T47D (cell line): ENCODE measurements around the gene PLA2G12A.
A peak's percentile ranks its signal among the peaks of the same experiment; 100 is the strongest.

Experiments
- DNase-seq, 2 experiments: peaks; one replicate each; pipeline versions ENCODE4 v3.0.0 to v3.0.0-alpha.2; 2011 to 2012; ENCODE audit warnings: low read depth in 1 of 2, low spot score in 1 of 2
- JUND ChIP-seq: IDR thresholded peaks from 2 replicates; pipeline ENCODE4 v1.6.1; 2012; ENCODE audit warnings: low read depth
- in situ Hi-C: cut with HindIII; loops from 2 replicates; pipeline ENCODE4 v1.10.0; 2016; ENCODE audit warnings: low sequenced_read_pairs, low pct_unique_long_range_greater_than_20kb

Gene PLA2G12A

DNA sequence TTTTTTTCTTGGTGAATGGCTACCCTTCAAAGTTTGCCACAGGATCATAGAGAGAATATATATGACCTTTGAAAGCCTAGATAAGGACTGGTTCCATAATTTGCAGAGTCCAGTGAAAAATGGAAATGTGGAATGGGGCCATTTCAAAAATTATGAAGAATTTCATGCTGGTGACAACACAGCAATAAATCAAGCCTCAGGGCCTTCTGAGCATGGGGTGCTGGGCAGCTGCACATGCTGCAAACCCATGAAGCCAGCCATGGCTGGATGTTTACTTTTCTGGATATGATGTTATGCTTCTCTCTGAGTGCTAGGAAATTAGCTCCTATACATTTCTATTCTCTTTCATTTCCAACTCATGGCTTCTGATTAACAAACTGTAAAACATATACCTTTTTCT is 16.0 kb upstream of the PLA2G12A start:
- no peak for DNase-seq

DNA sequence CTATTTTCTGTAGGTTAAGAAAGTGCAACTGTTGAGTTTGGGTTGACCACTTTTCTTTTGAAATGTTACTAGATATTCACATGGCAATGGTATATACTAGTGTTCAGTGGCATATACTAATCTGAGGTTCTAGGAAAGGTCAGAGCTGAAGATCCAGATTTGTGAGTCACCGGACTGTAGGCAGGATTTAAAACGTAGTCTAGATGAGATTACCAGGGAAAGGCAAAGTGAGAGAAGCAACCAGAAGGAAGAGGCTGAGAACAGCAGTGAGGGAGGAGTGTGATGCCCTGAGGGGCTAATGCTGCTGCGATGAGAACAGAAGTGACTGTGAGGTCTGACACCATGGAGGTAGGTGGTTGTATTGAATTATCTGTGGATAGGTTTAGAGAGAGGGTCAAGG is 9.7 kb upstream of the PLA2G12A start:
- in situ Hi-C loops, result no loop called here
- no peak for TF ChIP-seq JUND
- no peak for DNase-seq

More for the DNA sequence above, 16.0 kb upstream of the PLA2G12A start:
- in situ Hi-C loops, result no loop called here
- TF ChIP-seq JUND, result no peak

DNA sequence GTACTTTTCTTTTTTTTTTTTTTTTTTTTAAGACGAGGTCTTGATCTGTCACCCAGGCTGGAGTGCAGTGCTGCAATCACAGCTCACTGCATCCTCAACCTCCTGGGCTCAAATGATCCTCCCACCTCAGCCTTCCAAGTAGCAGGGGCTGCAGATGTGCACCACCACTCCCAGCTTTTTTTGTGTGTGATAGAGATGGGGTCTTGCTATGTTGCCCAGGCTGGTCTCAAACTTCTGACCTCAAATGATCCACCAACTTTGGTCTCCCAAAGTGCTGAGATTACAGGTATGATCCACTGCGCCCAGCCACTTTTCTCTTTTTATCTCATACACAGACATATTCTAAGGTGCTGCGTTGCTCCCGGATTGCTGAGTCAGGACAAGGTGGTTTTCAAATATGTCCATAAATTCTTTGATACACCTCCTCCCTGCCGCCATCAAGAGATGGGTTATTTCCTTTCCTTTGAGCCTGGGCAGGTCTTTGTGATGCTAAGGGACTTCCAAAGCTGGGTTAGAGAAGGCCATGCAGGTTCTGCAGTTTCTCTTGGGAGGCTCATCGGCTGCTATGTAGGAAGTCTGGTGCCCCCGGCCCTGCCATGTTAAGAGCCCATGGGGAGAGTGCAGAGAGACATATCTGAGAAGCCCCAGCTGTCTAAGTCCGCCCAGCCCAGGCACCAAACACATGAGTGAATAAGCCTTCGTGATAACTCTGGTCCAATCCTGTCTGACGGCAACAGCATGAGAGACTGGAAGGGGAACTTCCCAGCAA is 8.4 kb upstream of the PLA2G12A start:
- DNase-seq, result no peak
- TF ChIP-seq JUND, result no peak
- in situ Hi-C loops, result no loop called here

DNA sequence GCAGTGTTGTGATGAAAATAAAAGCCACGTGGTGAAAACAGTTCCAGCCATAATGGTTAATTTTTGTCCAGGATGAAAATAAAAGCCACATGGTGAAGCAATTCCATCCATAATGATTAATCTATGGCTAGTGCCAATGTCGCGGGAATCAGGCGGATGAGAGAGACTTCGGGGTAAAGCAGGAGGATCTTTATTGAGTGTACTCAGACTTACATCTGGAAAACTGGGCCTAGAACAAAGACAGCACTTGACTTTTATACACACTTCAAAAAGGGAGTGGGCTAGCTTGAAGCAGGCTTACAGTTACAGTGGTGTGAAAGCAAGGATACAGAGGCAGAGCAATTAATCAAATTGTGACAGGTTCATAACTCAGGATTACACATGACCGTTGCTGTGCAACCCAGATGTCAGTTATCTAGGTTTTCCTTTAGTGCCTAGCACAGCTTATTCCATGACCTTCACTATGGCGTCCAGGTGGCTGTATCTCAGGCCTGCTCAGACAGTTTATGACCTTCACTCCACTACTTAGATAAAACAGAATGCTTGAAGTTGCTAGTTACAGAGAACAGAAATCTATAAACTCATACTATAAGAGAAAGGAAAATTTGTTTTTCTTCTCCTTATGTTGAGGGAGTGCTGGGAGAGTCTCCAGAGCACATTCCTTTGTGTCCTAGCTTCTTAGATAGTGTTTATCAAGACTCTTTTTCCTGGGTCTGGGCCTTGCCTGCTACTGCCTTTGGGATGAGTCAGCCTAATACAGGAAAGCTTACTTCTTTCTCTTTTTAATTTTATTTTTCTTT is 5.9 kb upstream of the PLA2G12A start:
- in situ Hi-C loops, result no loop called here
- no peak for TF ChIP-seq JUND
- DNase-seq, result no peak

DNA sequence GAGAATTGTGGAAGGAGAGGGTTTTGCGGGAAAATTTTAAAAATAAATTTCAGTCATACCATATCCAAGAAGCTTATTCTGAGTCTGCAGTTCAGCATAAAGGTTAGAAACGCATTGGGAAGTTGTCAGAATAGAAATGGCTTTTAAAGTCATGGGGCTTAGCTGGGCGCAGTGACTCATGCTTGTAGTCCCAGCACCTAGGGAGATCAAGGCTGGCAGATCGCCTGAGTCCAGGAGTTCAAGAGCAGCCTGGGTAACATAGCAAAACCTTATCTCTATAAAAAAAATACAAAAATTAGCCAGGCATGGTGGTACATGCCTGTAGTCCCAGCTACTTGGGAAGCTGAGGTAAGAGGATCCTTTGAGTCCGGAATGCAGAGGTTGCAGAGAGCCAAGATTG is 3.9 kb upstream of the PLA2G12A start:
- TF ChIP-seq JUND, result no peak
- in situ Hi-C loops, result no loop called here
- DNase-seq, result no peak

DNA sequence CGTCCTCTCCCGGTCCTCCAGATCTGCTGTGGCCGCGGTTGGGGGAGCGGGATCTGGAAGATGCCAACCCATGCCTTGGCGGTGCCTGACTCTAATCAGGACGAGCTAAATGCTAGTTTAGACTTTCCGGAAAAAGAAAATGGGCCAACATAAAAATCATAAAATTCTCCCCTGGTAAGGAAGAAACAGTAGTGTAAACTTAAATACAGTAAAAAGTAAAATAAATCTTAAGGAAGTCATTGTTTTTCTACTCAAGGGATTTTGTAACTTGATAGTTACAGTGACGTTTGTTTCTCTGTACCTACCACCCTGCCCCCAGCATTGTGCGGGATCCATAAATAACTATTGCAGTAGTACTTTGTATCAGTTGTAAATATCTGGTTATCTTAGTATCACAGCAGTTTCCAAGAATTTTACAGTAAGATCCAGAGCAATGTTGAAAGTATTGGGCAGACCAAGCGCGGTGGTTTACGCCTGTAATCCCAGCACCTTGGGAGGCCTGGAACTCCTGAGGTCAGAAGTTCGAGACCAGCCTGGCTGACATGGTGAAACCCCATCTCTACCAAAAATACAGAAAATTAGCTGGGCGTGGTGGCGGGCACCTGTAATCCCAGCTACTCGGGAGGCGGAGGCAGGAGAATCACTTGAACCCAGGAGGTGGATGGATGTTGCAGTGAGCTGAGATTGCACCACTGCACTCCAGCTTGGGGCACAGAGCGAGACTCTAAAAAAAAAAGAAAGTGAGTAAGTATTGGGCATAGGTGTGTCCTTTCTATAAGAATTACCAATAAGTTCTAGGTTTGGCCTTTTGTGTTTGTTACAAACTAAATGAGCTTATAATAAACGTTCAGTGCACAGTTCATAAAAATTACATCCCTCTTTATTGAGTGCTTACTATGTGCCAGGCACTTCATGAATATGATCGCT is 1.0 kb upstream of the PLA2G12A start:
- in situ Hi-C loops, result no loop called here
- no peak for DNase-seq
- no peak for TF ChIP-seq JUND

DNA sequence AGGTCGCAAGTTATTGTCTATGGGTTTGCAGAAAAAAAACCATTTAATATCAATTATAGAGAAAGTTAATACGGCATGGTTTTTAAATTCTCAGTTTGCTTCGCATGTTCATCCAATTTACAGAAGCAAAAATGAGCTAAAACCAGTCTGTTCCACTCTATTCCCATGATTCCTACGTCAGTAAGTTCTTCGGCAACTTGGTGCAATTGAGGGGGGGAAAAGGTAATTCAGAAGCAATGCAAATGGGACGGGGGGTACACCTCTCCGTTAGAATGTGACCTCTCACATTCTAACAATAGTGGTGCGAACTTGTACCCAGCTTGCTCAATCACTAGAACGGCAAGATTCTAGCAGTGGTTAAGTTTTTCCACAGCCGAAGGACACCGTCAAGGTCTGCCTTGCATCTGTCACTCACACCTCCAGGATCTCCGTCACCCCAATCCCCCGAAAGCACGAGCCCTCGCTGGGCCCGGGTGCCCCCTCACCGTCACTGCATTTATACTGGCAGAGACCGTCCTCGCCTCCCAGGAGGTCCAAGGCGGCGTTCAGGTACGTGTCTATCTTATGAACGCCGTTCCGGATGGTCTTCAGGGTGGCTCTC is 653 bp downstream of the PLA2G12A start:
- in situ Hi-C loops, result no loop called here

DNA sequence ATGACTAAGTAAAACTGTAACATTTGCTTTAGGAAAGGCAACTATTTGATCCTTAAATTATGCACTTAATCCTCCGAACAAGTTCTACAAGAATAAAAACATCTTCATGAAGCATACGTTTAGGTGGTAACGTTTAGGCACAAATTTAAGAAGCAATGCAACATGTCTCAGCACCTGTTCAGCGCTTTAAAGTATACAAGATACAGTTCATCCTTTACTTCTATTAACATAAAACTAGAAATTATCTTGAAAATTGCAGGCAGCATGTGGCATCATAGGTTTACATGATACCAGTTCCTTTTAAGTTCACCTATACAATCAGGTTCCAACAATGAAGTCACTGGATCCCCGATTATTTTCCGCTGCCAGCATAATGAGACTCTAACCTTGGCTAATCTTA is 1.5 kb downstream of the PLA2G12A start:
- in situ Hi-C loops, result no loop called here
- no peak for TF ChIP-seq JUND
- peak in 1 of 2 experiments; percentile 3 for DNase-seq

More for the DNA sequence above, 653 bp downstream of the PLA2G12A start:
- DNase-seq, result peak in 1 of 2 experiments; percentile 3
- no peak for TF ChIP-seq JUND

DNA sequence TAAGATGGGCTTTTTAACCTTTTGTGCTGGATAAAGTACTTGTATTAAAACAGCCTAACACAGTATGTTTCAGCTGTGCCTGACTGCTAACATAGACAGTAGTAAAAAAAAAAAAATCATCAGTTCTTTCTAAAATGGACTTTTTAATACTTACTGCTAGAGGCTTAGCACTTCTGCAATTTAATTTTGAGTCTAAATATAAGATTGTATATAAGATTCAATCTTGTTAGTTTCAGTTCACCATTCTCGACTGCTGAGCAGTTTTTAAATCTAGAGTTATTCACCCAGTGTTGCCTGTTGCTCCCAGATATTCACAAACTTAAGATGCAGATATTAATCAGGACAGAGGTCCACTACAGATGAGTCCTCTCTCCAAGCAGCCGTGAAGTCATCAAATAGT is 6.8 kb downstream of the PLA2G12A start:
- in situ Hi-C loops, result no loop called here
- DNase-seq, result no peak
- no peak for TF ChIP-seq JUND

DNA sequence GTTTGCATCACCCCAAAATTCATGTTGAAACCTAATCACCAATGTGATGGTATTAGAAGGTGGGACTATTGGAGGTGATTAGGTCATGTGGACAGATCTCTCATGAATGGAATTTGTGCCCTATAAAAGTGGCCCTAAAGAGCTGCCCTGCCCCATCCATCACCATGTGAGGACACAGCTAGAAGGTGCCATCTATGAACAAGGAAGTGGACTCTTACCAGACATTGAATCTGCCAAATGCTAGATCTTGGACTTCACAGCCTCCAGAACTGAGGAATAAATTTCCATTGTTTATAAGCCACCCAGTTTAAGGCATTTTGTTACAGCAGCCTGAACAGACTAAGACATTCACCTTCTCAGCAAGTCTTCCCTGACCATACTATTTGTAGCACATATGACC is 7.5 kb downstream of the PLA2G12A start:
- no peak for TF ChIP-seq JUND
- in situ Hi-C loops, result no loop called here

DNA sequence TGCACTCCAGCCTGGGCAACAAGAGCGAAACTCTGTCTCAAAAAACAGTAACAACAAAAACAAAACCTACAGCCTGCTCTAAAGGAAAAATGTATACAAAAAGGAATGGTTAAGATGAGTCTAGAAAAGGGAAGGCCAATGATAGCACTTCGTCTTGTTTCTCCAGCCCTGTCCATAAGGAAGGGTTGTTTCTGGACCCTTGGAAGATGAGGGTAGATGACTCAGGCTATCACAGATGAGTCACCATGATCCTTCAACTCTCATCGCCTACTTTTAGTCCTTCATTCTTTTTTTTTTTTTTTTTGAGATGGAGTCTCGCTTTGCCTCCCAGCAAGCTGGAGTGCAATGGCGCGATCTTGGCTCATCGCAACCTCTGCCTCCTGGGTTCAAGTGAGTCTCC is 8.8 kb downstream of the PLA2G12A start:
- no peak for TF ChIP-seq JUND
- in situ Hi-C loops, result no loop called here
- DNase-seq, result no peak

More for the DNA sequence above, 7.5 kb downstream of the PLA2G12A start:
- no peak for DNase-seq

DNA sequence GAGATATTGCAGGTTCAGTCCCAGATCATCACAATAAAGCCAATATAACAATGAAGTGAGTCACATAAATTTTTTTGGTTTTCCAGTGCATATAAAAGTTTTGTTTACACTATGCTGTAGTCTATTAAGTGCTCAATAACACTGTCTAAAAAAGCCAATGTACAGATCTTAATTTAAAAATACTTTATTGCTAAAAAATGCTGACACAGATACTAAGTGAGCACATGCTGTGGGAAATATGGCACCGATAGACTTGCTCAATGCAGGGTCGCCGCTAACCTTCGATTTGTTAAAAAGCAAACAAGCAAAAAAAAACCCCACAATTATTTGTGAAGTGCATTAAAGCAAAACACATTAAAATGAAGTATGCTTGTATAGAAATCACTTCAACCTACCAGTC is 10.3 kb downstream of the PLA2G12A start:
- no peak for DNase-seq
- in situ Hi-C loops, result no loop called here
- TF ChIP-seq JUND, result no peak
